ENCODE data around the gene NEDD4.

GRCh38 chr15:55993804-55994560, 570 bp upstream of the NEDD4 start:
- TF ChIP-seq CTCF (IDR thresholded peaks at IDR 0.05) (no peak), POLR2A (IDR thresholded peaks at IDR 0.05) (no peak)

Measured in testis (tissue), 2 donors.